Neural crest cell (in vitro differentiated cells): Measurements from ENCODE around the gene LCORL. TPM values are rescaled to one million over a fixed set of nuclear protein-coding genes. Genes with fewer than 3 reads are reported as not detected.

Source experiments
- DNase-seq: peaks from one replicate; pipeline ENCODE4 v3.0.0; 2021; ENCODE audit warnings: low read depth, mixed read lengths, low spot score
- H3K27ac Mint-ChIP-seq: one replicate; pipeline ENCODE4 v1.8.0; 2021; ENCODE audit warnings: mild to moderate bottlenecking, mixed read lengths; ENCODE audit not compliant: unreplicated experiment
- H3K27me3 Mint-ChIP-seq: 2 replicates; pipeline ENCODE4 v1.8.0; 2021; ENCODE audit warnings: low read depth, mild to moderate bottlenecking, mixed read lengths
- H3K36me3 Mint-ChIP-seq: 2 replicates; pipeline ENCODE4 v1.8.0; 2021; ENCODE audit warnings: low read depth, mild to moderate bottlenecking, mixed read lengths
- H3K4me1 Mint-ChIP-seq: 2 replicates; pipeline ENCODE4 v1.8.0; 2021; ENCODE audit warnings: mixed read lengths
- H3K4me3 Mint-ChIP-seq: one replicate; pipeline ENCODE4 v1.8.0; 2021; ENCODE audit warnings: mild to moderate bottlenecking, mixed read lengths
- H3K9me3 Mint-ChIP-seq: 2 replicates; pipeline ENCODE4 v1.8.0; 2021; ENCODE audit warnings: mixed read lengths
- total RNA-seq: library from RNA; stranded (reverse); gene quantifications from 2 replicates; pipeline ENCODE4 v1.2.1, GENCODE V29; 2021
- TF ChIP-seq, protein P1 (sequence below): fragments of 200-600 bp; sonication (generic); conservative IDR thresholded peaks from 2 replicates; pipeline ENCODE4 v1.5.0; 2021; ENCODE audit warnings: antibody characterized with exemption, mild to moderate bottlenecking

LCORL gene
- total RNA-seq, 1 donor from 2014 or later = 26.1 TPM

DNA sequence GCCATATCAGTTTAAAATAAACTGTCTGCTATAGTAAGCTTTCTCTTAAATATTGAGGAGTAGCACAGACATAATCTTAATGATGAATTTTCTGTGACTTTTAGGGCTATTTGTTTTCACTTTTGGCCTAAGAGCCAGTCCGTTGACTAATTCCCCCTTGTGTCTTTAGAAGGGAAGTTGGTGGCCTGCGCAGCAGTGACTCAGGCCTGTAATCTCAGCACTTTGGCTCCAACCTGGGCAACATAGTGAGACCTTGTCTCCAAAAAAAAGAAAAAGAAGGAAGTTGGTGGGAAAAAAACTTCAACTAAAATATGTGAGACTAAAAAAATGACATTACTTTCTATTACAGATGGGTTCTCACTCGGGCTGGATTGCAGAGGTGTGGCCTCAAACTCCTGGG, 207.4 kb downstream of the LCORL start:
- Mint-ChIP-seq H3K27ac (no peak overlapping the region), H3K9me3 (no peaks in the 10 kb centered on the region), H3K27me3 (no peaks in the 10 kb centered on the region), H3K4me3 (peak overlapping the region; percentile 55), H3K36me3 (peaks cover 7% of the 10 kb centered on the region), H3K4me1 (peaks cover 41% of the 10 kb centered on the region)
- DNase-seq = no peak
- TF ChIP-seq, protein P1, sequence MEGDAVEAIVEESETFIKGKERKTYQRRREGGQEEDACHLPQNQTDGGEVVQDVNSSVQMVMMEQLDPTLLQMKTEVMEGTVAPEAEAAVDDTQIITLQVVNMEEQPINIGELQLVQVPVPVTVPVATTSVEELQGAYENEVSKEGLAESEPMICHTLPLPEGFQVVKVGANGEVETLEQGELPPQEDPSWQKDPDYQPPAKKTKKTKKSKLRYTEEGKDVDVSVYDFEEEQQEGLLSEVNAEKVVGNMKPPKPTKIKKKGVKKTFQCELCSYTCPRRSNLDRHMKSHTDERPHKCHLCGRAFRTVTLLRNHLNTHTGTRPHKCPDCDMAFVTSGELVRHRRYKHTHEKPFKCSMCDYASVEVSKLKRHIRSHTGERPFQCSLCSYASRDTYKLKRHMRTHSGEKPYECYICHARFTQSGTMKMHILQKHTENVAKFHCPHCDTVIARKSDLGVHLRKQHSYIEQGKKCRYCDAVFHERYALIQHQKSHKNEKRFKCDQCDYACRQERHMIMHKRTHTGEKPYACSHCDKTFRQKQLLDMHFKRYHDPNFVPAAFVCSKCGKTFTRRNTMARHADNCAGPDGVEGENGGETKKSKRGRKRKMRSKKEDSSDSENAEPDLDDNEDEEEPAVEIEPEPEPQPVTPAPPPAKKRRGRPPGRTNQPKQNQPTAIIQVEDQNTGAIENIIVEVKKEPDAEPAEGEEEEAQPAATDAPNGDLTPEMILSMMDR = no peak

DNA sequence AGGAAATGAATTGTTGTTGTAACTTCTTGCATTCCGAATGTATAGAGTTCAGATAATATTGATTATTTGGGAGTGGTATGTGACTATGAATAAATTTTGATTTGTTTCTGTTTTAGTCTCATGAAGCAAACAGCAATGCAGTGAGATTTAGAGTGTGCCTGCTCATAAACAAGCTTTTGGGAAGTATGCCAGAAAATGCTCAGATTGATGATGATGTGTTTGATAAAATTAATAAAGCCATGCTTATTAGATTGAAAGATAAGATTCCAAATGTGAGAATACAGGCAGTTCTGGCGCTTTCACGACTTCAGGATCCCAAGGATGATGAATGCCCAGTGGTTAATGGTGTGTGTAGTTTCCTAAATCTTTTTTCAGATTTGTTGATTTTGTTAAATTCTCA, 208.8 kb downstream of the LCORL start:
- H3K4me3 Mint-ChIP-seq = peak overlapping the region; percentile 97
- H3K36me3 Mint-ChIP-seq = peaks cover 10% of the 10 kb centered on the region
- H3K27me3 Mint-ChIP-seq = no peaks in the 10 kb centered on the region
- no peak for DNase-seq
- peaks cover 52% of the 10 kb centered on the region for H3K4me1 Mint-ChIP-seq
- no peak overlapping the region for H3K27ac Mint-ChIP-seq
- no peaks in the 10 kb centered on the region for H3K9me3 Mint-ChIP-seq
- TF ChIP-seq, protein P1 = no peak

DNA sequence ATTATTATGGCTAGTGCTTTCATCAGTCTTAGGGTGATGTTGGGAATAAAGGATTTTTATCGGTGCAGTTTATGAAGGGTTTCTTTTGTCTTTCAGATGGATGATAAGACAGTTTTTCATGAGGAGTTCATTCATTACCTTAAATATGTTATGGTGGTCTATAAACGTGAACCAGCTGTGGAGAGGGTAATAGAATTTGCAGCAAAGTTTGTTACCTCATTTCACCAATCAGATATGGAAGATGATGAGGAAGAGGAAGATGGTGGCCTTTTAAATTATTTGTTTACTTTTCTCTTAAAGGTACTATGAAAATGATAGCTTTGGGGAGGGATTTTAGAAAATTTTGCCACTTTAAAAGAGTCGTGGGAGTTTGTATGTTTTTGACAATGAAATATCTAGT, 209.4 kb downstream of the LCORL start:
- Mint-ChIP-seq H3K4me3 (peak overlapping the region; percentile 97), H3K4me1 (peaks cover 53% of the 10 kb centered on the region), H3K27me3 (no peaks in the 10 kb centered on the region), H3K36me3 (peaks cover 10% of the 10 kb centered on the region), H3K9me3 (no peaks in the 10 kb centered on the region), H3K27ac (peak overlapping the region; percentile 65)
- TF ChIP-seq, protein P1 = no peak
- no peak for DNase-seq

DNA sequence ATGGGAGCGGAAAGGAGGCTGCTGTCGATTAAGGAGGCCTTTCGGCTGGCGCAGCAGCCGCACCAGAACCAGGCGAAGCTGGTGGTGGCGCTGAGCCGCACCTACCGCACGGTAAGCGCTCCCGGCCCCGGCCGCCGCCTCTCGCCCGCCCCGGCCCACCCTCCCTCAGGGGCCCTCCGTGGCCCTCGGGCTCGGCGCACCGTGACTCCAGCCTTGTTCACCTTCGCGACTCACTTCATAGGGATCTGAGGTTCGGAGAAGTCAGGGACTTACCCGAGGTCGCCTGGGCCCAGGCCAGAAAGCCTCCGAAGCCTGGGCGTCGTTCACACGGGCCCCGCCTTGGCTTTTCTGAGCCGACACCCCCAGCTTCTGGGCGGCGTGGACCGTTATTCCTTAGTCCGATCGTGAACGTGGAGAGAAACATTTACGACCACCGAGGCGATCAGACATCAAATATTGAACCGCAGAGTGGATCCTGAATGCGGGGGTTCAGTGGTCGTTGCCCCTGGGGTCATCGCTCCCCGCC, 210.4 kb downstream of the LCORL start:
- Mint-ChIP-seq H3K27ac (peak overlapping the region; percentile 98), H3K4me1 (peaks cover 54% of the 10 kb centered on the region), H3K9me3 (no peaks in the 10 kb centered on the region), H3K36me3 (peaks cover 6% of the 10 kb centered on the region), H3K4me3 (peak overlapping the region; percentile 97), H3K27me3 (no peaks in the 10 kb centered on the region)
- no peak for DNase-seq
- TF ChIP-seq, protein P1 = no peak

DNA sequence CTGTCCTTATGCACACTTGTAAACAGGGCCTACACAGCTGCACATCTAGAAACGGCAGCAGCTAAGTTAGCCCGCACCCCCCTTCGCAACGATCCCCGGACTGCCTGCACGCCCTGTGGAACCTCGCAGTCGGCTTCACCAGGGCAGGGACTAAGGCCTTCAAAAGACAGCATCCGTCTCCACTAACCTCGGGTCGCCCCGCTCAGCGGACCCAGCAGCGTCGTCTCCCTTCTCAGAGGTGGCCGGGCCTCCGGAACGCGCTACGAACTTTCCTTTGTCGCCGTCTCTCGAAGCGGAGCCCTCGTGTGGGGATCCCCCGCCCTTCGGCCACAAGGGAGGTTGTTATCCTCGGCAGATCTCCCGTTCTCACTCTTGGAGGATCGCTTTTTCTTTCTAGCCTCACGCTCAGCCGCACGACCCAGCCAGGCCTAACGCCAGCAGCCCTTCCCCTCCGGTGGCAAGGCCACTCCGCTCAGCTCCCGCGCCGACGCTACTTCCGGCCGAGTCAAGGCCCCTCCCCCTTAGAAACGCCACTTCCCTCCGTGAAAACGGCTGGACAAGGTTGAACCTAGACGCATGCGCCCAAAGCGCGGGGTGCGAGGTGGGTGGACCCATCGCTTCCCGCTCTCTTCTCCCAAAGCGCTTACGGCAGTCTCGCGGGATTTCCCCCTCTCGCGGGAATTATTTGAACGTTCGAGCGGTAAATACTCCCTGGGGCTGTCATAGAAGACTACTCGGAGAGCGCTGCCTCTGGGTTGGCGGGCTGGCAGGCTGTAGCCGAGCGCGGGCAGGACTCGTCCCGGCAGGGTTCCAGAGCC, 211.1 kb downstream of the LCORL start, which contains the start of the genes DCAF16 and NCAPG:
Gene DCAF16 (minus strand): TSS at position 498 of the 818 bp plus-strand sequence. CDS start 6,616 bp downstream, outside the sequence.
Gene NCAPG (plus strand): TSS at position 720 of the 818 bp plus-strand sequence. CDS start 99 bp downstream, outside the sequence.
- peak; percentile 99 for DNase-seq

More for the DNA sequence above, 211.1 kb downstream of the LCORL start, which contains the start of the genes DCAF16 and NCAPG:
- peaks cover 6% of the 10 kb centered on the region for H3K36me3 Mint-ChIP-seq
- peak within 1 kb of the TSS; percentile 97 for H3K4me3 Mint-ChIP-seq
- H3K9me3 Mint-ChIP-seq = no peaks in the 10 kb centered on the region
- no peaks in the 10 kb centered on the region for H3K27me3 Mint-ChIP-seq
- H3K4me1 Mint-ChIP-seq = peaks cover 54% of the 10 kb centered on the region
- H3K27ac Mint-ChIP-seq = peak within 1 kb of the TSS; percentile 99
- TF ChIP-seq, protein P1 = no peak
